Measurements from ENCODE around the gene ECE2. TPM values are rescaled to one million over a fixed set of nuclear protein-coding genes. Genes with fewer than 3 reads are reported as not detected.

ECE2 gene
- polyA plus RNA-seq, 2 of the 4 experiments (the other 2 are of a cell fraction), result not detected

DNA sequence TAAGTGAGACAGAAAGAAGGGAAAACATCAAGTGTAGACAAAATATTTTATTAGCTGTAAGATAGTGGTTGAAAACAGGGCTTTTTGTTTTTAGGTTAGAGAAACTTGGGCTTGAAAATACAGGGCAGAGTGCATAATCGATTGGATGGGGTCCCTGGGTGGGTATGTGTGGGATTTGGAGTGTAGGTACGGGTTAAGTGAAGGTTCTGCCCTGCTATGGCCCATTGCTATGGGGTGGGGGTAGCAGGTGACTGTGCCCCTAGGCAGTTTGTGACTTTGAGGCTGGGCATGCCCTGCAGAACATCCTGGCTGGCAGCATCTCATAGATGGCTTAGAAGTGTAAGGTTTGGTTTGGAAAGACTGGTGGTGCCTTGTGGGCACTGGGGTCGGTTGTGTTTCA lies 57.9 kb downstream of the ECE2 start:
- Histone ChIP-seq H3K4me2 (no peak overlapping the region), H3K9me3 (no peaks in the 10 kb centered on the region), H3K27ac (0 out of 6 replicates have a peak overlapping the region, but pooled peaks of 1 of the 2 experiments have one; percentile 1), H3K4me1 (peaks cover 54% of the 10 kb centered on the region; the same call in 2 of the 3 replicates), H3K4me3 (no peak overlapping the region)
- WGBS (ENCODE audit: missing lambda C conversion rate), result 72% methylated on average over 3 of the region's 3 CpGs
- CTCF ChIA-PET, result no interaction called here
- FAIRE-seq (no peak), DNase-seq (ENCODE audit: low read depth in 1 of 2, low spot score in 1 of 2) (no peak), ATAC-seq (no peak)
- TF ChIP-seq, protein P1, sequence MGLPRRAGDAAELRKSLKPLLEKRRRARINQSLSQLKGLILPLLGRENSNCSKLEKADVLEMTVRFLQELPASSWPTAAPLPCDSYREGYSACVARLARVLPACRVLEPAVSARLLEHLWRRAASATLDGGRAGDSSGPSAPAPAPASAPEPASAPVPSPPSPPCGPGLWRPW (IDR thresholded peaks at IDR 0.05), result no peak
- TF ChIP-seq RCOR1 (IDR thresholded peaks at IDR 0.05; ENCODE audit: low read depth, low read length) (no peak), CBX2 (IDR thresholded peaks at IDR 0.05; ENCODE audit: borderline replicate concordance, low read depth) (no peak), RAD21 (conservative IDR thresholded peaks at IDR 0.05 in 1 of 2, IDR thresholded peaks at IDR 0.05 in 1 of 2) (no peak), ZC3H11A (IDR thresholded peaks at IDR 0.05) (no peak), MAFK (IDR thresholded peaks at IDR 0.05; ENCODE audit: partially characterized antibody) (no peak), MAZ (IDR thresholded peaks at IDR 0.05; ENCODE audit: borderline replicate concordance, low read depth, low read length) (no peak), SMC3 (IDR thresholded peaks at IDR 0.05) (no peak), RFX5 (IDR thresholded peaks at IDR 0.05) (no peak)
- TF ChIP-seq, protein P2, sequence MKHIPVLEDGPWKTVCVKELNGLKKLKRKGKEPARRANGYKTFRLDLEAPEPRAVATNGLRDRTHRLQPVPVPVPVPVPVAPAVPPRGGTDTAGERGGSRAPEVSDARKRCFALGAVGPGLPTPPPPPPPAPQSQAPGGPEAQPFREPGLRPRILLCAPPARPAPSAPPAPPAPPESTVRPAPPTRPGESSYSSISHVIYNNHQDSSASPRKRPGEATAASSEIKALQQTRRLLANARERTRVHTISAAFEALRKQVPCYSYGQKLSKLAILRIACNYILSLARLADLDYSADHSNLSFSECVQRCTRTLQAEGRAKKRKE (CRISPR knock-in tag; IDR thresholded peaks at IDR 0.05; ENCODE audit: low read depth), result no peak
- POLR2A ChIA-PET, result no interaction called here

DNA sequence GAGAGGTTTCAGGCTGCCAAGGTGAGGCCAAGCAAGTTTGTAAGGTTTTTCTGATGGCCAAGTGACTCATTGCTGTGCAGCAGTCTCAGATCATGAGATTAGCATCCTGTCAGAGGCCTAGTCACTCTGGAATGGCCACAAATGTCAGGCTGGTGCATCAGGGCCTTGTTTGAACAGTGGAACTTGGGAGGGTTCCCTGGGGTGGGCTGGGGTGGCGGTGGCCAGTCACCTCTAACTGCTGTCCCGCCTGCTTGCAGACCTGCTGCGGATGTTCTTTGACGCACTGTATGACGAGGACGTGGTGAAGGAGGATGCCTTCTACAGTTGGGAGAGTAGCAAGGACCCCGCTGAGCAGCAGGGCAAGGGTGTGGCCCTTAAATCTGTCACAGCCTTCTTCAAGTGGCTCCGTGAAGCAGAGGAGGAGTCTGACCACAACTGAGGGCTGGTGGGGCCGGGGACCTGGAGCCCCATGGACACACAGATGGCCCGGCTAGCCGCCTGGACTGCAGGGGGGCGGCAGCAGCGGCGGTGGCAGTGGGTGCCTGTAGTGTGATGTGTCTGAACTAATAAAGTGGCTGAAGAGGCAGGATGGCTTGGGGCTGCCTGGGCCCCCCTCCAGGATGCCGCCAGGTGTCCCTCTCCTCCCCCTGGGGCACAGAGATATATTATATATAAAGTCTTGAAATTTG lies 58.8 kb downstream of the ECE2 start:
- no peak for FAIRE-seq
- no peak overlapping the region for H3K4me2 ChIP-seq
- peak; percentile 0 to 27; a peak in 3 of 6 replicates for ATAC-seq

DNA sequence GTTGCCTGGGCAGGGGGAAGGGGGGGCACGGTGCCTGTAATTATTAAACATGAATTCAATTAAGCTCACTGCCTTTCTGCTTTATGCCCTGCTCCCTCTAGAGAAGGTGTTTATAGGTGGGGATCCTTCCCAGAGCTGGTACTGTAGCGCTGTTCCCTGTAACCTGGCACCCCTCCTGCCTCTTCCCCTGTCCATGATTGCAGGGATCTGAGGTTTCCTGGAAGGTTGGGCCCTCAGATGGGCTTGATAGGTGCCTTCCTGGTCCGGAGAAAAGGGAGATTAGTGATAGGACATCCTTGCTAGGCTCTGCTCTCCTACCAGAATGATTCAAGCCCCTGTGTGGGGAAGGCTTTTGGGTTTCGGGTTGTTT lies 59.5 kb downstream of the ECE2 start:
- TF ChIP-seq FOXS1 (CRISPR knock-in tag; IDR thresholded peaks at IDR 0.05) (no peak), CHD2 (IDR thresholded peaks at IDR 0.05; ENCODE audit: low read length, partially characterized antibody) (no peak), RARB (CRISPR knock-in tag; IDR thresholded peaks at IDR 0.05) (no peak), EHMT2 (IDR thresholded peaks at IDR 0.05; ENCODE audit: low read depth) (no peak), POLR2A (IDR thresholded peaks at IDR 0.05; ENCODE audit: low read length) (no peak), HOXB5 (CRISPR knock-in tag; IDR thresholded peaks at IDR 0.05) (no peak)
- TF ChIP-seq, protein P3, sequence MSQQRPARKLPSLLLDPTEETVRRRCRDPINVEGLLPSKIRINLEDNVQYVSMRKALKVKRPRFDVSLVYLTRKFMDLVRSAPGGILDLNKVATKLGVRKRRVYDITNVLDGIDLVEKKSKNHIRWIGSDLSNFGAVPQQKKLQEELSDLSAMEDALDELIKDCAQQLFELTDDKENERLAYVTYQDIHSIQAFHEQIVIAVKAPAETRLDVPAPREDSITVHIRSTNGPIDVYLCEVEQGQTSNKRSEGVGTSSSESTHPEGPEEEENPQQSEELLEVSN (IDR thresholded peaks at IDR 0.05; ENCODE audit: borderline replicate concordance, low read depth), result no peak
- CTCF ChIA-PET, result interaction anchor here (0.7 to 0.9 kb wide), 2 partner anchors 9 to 26 kb away, joined by 3 read pairs; partner anchors contain the start of genes CLCN2 and POLR2H
- Histone ChIP-seq H3K4me1 (peaks cover 54% of the 10 kb centered on the region; the same call in 2 of the 3 replicates), H3K9me3 (no peaks in the 10 kb centered on the region), H3K4me3 (no peak overlapping the region), H3K27ac (peak overlapping the region in 1 of 2 experiments; percentile 97; a peak in 3 of 6 replicates), H3K4me2 (peak overlapping the region; percentile 96)
- FAIRE-seq (no peak), ATAC-seq (peak; percentile 33 to 45), DNase-seq (ENCODE audit: low read depth in 1 of 2, low spot score in 1 of 2) (peak; percentile 15 to 38)
- WGBS (ENCODE audit: missing lambda C conversion rate), result 70% methylated on average over 4 of the region's 4 CpGs
- POLR2A ChIA-PET, result no interaction called here

More for the DNA sequence above, 58.8 kb downstream of the ECE2 start:
- ChIA-PET CTCF (interaction anchor here (0.7 to 0.9 kb wide), 2 partner anchors 8 to 27 kb away, joined by 3 read pairs; partner anchors contain the start of genes CLCN2 and POLR2H), POLR2A (no interaction called here)
- DNase-seq (ENCODE audit: low read depth in 1 of 2, low spot score in 1 of 2), result peak; percentile 28 to 48
- H3K9me3 ChIP-seq, result no peaks in the 10 kb centered on the region
- WGBS (ENCODE audit: missing lambda C conversion rate), result 81% methylated on average over 15 of the region's 15 CpGs
- TF ChIP-seq, protein P4, sequence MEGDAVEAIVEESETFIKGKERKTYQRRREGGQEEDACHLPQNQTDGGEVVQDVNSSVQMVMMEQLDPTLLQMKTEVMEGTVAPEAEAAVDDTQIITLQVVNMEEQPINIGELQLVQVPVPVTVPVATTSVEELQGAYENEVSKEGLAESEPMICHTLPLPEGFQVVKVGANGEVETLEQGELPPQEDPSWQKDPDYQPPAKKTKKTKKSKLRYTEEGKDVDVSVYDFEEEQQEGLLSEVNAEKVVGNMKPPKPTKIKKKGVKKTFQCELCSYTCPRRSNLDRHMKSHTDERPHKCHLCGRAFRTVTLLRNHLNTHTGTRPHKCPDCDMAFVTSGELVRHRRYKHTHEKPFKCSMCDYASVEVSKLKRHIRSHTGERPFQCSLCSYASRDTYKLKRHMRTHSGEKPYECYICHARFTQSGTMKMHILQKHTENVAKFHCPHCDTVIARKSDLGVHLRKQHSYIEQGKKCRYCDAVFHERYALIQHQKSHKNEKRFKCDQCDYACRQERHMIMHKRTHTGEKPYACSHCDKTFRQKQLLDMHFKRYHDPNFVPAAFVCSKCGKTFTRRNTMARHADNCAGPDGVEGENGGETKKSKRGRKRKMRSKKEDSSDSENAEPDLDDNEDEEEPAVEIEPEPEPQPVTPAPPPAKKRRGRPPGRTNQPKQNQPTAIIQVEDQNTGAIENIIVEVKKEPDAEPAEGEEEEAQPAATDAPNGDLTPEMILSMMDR (IDR thresholded peaks at IDR 0.05), result no peak
- TF ChIP-seq FOSL2 (IDR thresholded peaks at IDR 0.05), result no peak
- TF ChIP-seq FOSL2 (CRISPR knock-in tag; IDR thresholded peaks at IDR 0.05), result peak; percentile 29; the same call in 1 of the 2 replicates
- TF ChIP-seq CBX2 (IDR thresholded peaks at IDR 0.05; ENCODE audit: borderline replicate concordance, low read depth), result no peak
- TF ChIP-seq BHLHE40 (IDR thresholded peaks at IDR 0.05; ENCODE audit: low read depth, low read length), result no peak
- peak overlapping the region in 1 of 2 experiments; percentile 34; a peak in 1 of 6 replicates for H3K27ac ChIP-seq
- H3K4me1 ChIP-seq, result peaks cover 54% of the 10 kb centered on the region; the same call in 2 of the 3 replicates
- no peak overlapping the region for H3K4me3 ChIP-seq

All from A549 (cell line).